Measurements from ENCODE around the gene UBE2E2. TPM values are rescaled to one million over a fixed set of nuclear protein-coding genes. Genes with fewer than 3 reads are reported as not detected.

UBE2E2 gene
- total and polyA plus RNA-seq, 12 donors, result 19.5 to 63.8 (median 52.2) TPM

- intact Hi-C loops (cut with DNase I), result no loop called here
- Histone ChIP-seq H3K27me3 (no peaks in the 10 kb centered on the region), H3K4me3 (no peak overlapping the region), H3K9me3 (peaks cover 0 to 10% (median 0%) of the 10 kb centered on the region in 11 donors), H3K36me3 (no peaks in the 10 kb centered on the region), H3K27ac (no peak overlapping the region), H3K4me1 (peaks cover 0 to 17% (median 0%) of the 10 kb centered on the region in 9 donors)
- no peak for DNase-seq
- no peak for TF ChIP-seq CTCF (IDR thresholded peaks at IDR 0.05)
- ATAC-seq, result no peak
- WGBS, 2 donors, result 86% methylated on average over 8 of the region's 8 CpGs
These were observed 71.9 kb downstream of the UBE2E2 start for GRCh38 chr3:23275061-23275460.

GRCh38 chr3:23275814-23276213, 72.7 kb downstream of the UBE2E2 start:
- peaks cover 0 to 10% (median 0%) of the 10 kb centered on the region in 11 donors for H3K9me3 ChIP-seq
- no peak overlapping the region for H3K27ac ChIP-seq
- intact Hi-C loops (cut with DNase I), result no loop called here
- H3K4me3 ChIP-seq, result no peak overlapping the region
- ATAC-seq (no peak), DNase-seq (no peak)
- H3K4me1 ChIP-seq, result peaks cover 0 to 20% (median 0%) of the 10 kb centered on the region in 9 donors
- no peak for TF ChIP-seq CTCF (IDR thresholded peaks at IDR 0.05)
- H3K36me3 ChIP-seq, result no peaks in the 10 kb centered on the region
- no peaks in the 10 kb centered on the region for H3K27me3 ChIP-seq
- WGBS, 2 donors, result 84 to 87% methylated on average over 2 of the region's 2 CpGs

GRCh38 chr3:23276913-23277658, 74.0 kb downstream of the UBE2E2 start:
- 70 to 74% methylated on average over 7 of the region's 7 CpGs for WGBS, 2 donors
- no peak for TF ChIP-seq CTCF (IDR thresholded peaks at IDR 0.05)
- DNase-seq, result no peak
- intact Hi-C loops (cut with DNase I), result no loop called here
- Histone ChIP-seq H3K9me3 (peaks cover 0 to 4% (median 0%) of the 10 kb centered on the region in 11 donors), H3K4me3 (no peak overlapping the region), H3K36me3 (no peaks in the 10 kb centered on the region), H3K27ac (no peak overlapping the region), H3K4me1 (peaks cover 0 to 20% (median 0%) of the 10 kb centered on the region in 9 donors), H3K27me3 (no peaks in the 10 kb centered on the region)
- ATAC-seq, result no peak

- no peak for ATAC-seq
- H3K27me3 ChIP-seq, result no peaks in the 10 kb centered on the region
These were observed 74.6 kb downstream of the UBE2E2 start for GRCh38 chr3:23277688-23278087.

More at GRCh38 chr3:23277688-23278087, 74.6 kb downstream of the UBE2E2 start:
- H3K4me1 ChIP-seq, result peaks cover 0 to 20% (median 0%) of the 10 kb centered on the region in 9 donors
- no peak overlapping the region for H3K4me3 ChIP-seq
- no peak for TF ChIP-seq CTCF (IDR thresholded peaks at IDR 0.05)
- H3K27ac ChIP-seq, result no peak overlapping the region
- WGBS, 2 donors, result 70 to 84% methylated on average over 3 of the region's 3 CpGs
- intact Hi-C loops (cut with DNase I), result no loop called here
- DNase-seq, result no peak
- H3K9me3 ChIP-seq, result no peaks in the 10 kb centered on the region
- no peaks in the 10 kb centered on the region for H3K36me3 ChIP-seq
